KMS-11 (cell line): ENCODE data around the gene DLG2.

ENCODE experiments used
- H2AFZ ChIP-seq: fragments of 200-600 bp; sonication (generic); 2 replicates; pipeline ENCODE4 v1.6.1; 2016; ENCODE audit warnings: antibody characterized with exemption, mixed run types, low read depth
- H3K27ac ChIP-seq: fragments of 200-600 bp; sonication (generic); 2 replicates; pipeline ENCODE4 v1.6.1; 2016; ENCODE audit warnings: mild to moderate bottlenecking, mixed run types
- H3K27me3 ChIP-seq: fragments of 200-600 bp; sonication (generic); 2 replicates; pipeline ENCODE4 v1.6.1; 2017; ENCODE audit warnings: mild to moderate bottlenecking, low read depth, mixed run types, moderate library complexity; ENCODE audit not compliant: insufficient read depth
- H3K36me3 ChIP-seq: fragments of 200-600 bp; sonication (generic); 2 replicates; pipeline ENCODE4 v1.6.1; 2017; ENCODE audit warnings: mild to moderate bottlenecking, mixed run types; ENCODE audit not compliant: insufficient read depth
- H3K4me1 ChIP-seq: fragments of 200-600 bp; sonication (generic); 2 replicates; pipeline ENCODE4 v1.6.1; 2016; ENCODE audit warnings: mild to moderate bottlenecking, low read depth, mixed run types; ENCODE audit not compliant: poor library complexity, severe bottlenecking
- H3K4me2 ChIP-seq: fragments of 200-600 bp; sonication (generic); 2 replicates; pipeline ENCODE4 v1.7.0; 2016; ENCODE audit warnings: mild to moderate bottlenecking, mixed run types
- H3K4me3 ChIP-seq: fragments of 200-600 bp; sonication (generic); IDR thresholded peaks from 2 replicates; pipeline ENCODE4 v1.6.1; 2017; ENCODE audit warnings: low read depth, low read length, mixed read lengths; ENCODE audit not compliant: insufficient read depth
- H3K79me2 ChIP-seq: fragments of 200-600 bp; sonication (generic); 2 replicates; pipeline ENCODE4 v1.6.1; 2016; ENCODE audit warnings: low read depth, mixed run types; ENCODE audit not compliant: insufficient read depth
- H3K9ac ChIP-seq: fragments of 200-600 bp; sonication (generic); 2 replicates; pipeline ENCODE4 v1.6.1; 2016; ENCODE audit warnings: mild to moderate bottlenecking, mixed run types
- H4K20me1 ChIP-seq: fragments of 200-600 bp; sonication (generic); 2 replicates; pipeline ENCODE4 v1.6.1; 2016; ENCODE audit warnings: mild to moderate bottlenecking, mixed run types; ENCODE audit not compliant: insufficient read depth
- CTCF ChIP-seq: fragments of 200-600 bp; sonication (generic); conservative IDR thresholded peaks from 2 replicates; pipeline ENCODE4 v1.6.1; 2017; ENCODE audit warnings: low read depth, mild to moderate bottlenecking, antibody characterized with exemption, low read length, moderate library complexity, mixed read lengths

The DLG2 gene

GRCh38 chr11:84003181-84003580 is 1624.0 kb downstream of the DLG2 start:
- Histone ChIP-seq H3K9ac (no peak overlapping the region), H3K4me2 (no peak overlapping the region), H3K36me3 (no peaks in the 10 kb centered on the region), H3K4me3 (no peak overlapping the region), H3K4me1 (no peaks in the 10 kb centered on the region), H3K27me3 (no peaks in the 10 kb centered on the region), H2AFZ (no peak overlapping the region), H4K20me1 (no peaks in the 10 kb centered on the region), H3K27ac (no peak overlapping the region), H3K79me2 (no peaks in the 10 kb centered on the region)
- TF ChIP-seq CTCF: no peak

- no peak for TF ChIP-seq CTCF
- Histone ChIP-seq H3K27ac (no peak overlapping the region), H3K4me1 (no peaks in the 10 kb centered on the region), H3K4me2 (no peak overlapping the region), H3K79me2 (no peaks in the 10 kb centered on the region), H4K20me1 (no peaks in the 10 kb centered on the region), H3K9ac (no peak overlapping the region), H2AFZ (no peak overlapping the region), H3K4me3 (no peak overlapping the region), H3K27me3 (no peaks in the 10 kb centered on the region), H3K36me3 (no peaks in the 10 kb centered on the region)
Observed at GRCh38 chr11:83998921-83999320, 1628.2 kb downstream of the DLG2 start.

GRCh38 chr11:83990160-83990733 is 1636.9 kb downstream of the DLG2 start:
- no peaks in the 10 kb centered on the region for H3K4me1 ChIP-seq
- no peak for TF ChIP-seq CTCF
- H3K79me2 ChIP-seq: no peaks in the 10 kb centered on the region
- H3K27ac ChIP-seq: no peak overlapping the region
- H3K36me3 ChIP-seq: no peaks in the 10 kb centered on the region
- H3K9ac ChIP-seq: no peak overlapping the region
- H3K27me3 ChIP-seq: no peaks in the 10 kb centered on the region
- no peak overlapping the region for H2AFZ ChIP-seq
- no peak overlapping the region for H3K4me3 ChIP-seq
- no peak overlapping the region for H3K4me2 ChIP-seq
- H4K20me1 ChIP-seq: no peaks in the 10 kb centered on the region

- H2AFZ ChIP-seq: no peak overlapping the region
- H3K9ac ChIP-seq: no peak overlapping the region
- H3K4me2 ChIP-seq: no peak overlapping the region
- no peaks in the 10 kb centered on the region for H4K20me1 ChIP-seq
- H3K4me1 ChIP-seq: no peaks in the 10 kb centered on the region
- H3K36me3 ChIP-seq: no peaks in the 10 kb centered on the region
- H3K27ac ChIP-seq: no peak overlapping the region
- no peaks in the 10 kb centered on the region for H3K79me2 ChIP-seq
- no peak overlapping the region for H3K4me3 ChIP-seq
- no peaks in the 10 kb centered on the region for H3K27me3 ChIP-seq
- TF ChIP-seq CTCF: no peak
Observed at GRCh38 chr11:83982825-83983224, 1644.3 kb downstream of the DLG2 start.
